Islet precursor cell (in vitro differentiated cells): ENCODE results near the gene STAG2.
"Not testable (repeated sequence)": the region's sequence is repeated elsewhere in the genome, so short reads cannot be mapped to it uniquely, and the experiment has no call there.

Source experiments
- DNase-seq: peaks from one replicate; pipeline ENCODE4 v3.0.0-alpha.2; 2018

Gene STAG2

GRCh38 chrX:124084417-124084816 is 122.9 kb downstream of the STAG2 start:
- not testable (repeated sequence) for DNase-seq

- no peak for DNase-seq
These were observed 123.6 kb downstream of the STAG2 start for GRCh38 chrX:124085063-124085462.

GRCh38 chrX:124086411-124086810 is 124.9 kb downstream of the STAG2 start:
- DNase-seq: no peak

GRCh38 chrX:124087000-124087746 is 125.7 kb downstream of the STAG2 start:
- no peak for DNase-seq

- DNase-seq: no peak
These were observed 131.7 kb downstream of the STAG2 start for GRCh38 chrX:124093222-124093621.

- DNase-seq: no peak
These were observed 135.6 kb downstream of the STAG2 start for GRCh38 chrX:124097116-124097515.

- no peak for DNase-seq
These were observed 136.6 kb downstream of the STAG2 start for GRCh38 chrX:124098089-124098488.

GRCh38 chrX:124103966-124104365 is 142.5 kb downstream of the STAG2 start:
- DNase-seq: no peak

- not testable (repeated sequence) for DNase-seq
These were observed 143.0 kb downstream of the STAG2 start for GRCh38 chrX:124104512-124104911.

- no peak for DNase-seq
These were observed 152.4 kb downstream of the STAG2 start for GRCh38 chrX:124113621-124114600.

GRCh38 chrX:124117325-124117724 is 155.8 kb downstream of the STAG2 start:
- DNase-seq: no peak

- DNase-seq: no peak
These were observed 164.0 kb downstream of the STAG2 start for GRCh38 chrX:124125471-124125870.

- DNase-seq: no peak
These were observed 166.0 kb downstream of the STAG2 start for GRCh38 chrX:124127496-124127895.

- not testable (repeated sequence) for DNase-seq
These were observed 170.9 kb downstream of the STAG2 start for GRCh38 chrX:124132437-124132836.

GRCh38 chrX:124145749-124146148 is 184.2 kb downstream of the STAG2 start:
- no peak for DNase-seq

GRCh38 chrX:124151195-124151594 is 189.7 kb downstream of the STAG2 start:
- DNase-seq: no peak
